ENCODE data around the gene GPALPP1. TPM values are rescaled to one million over a fixed set of nuclear protein-coding genes. Genes with fewer than 3 reads are reported as not detected.

The GPALPP1 gene
- total RNA-seq, 4 donors from 2014 or later: 14.4 to 21.4 (median 17.6) TPM

DNA sequence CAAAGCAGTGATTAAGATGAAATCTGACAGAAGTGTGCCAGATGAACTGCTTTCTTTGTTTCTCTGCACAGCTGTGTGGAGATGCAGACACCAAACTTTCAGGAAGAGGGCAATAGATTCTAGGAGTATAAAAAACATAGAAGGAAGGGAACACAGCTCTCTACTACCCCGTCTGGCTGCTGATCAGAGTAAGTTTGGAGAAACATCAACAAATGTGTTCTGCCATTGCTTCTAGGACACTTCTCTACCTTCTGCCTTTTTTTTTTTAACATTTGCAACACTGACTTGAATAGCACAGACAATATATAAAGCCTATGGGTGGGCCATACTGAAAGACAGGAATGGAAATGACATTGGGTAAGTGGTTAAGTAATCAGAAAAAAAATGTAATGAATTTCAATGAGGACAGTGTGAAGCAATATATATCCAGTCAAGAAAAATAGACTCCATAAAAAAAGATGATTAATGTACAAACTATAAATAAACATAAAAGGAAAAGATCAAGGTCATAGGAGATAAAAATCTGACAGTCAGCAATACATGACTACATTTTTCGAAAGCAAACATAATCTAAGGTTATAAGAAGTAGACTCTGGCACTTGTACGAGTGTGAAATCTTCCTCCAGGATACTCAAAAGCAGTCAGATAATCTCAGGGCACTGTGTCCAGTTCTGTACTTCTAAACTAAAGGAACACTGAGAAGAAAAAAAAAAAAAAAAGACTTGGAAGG, 21.5 kb upstream of the GPALPP1 start:
- TF ChIP-seq, protein P1, sequence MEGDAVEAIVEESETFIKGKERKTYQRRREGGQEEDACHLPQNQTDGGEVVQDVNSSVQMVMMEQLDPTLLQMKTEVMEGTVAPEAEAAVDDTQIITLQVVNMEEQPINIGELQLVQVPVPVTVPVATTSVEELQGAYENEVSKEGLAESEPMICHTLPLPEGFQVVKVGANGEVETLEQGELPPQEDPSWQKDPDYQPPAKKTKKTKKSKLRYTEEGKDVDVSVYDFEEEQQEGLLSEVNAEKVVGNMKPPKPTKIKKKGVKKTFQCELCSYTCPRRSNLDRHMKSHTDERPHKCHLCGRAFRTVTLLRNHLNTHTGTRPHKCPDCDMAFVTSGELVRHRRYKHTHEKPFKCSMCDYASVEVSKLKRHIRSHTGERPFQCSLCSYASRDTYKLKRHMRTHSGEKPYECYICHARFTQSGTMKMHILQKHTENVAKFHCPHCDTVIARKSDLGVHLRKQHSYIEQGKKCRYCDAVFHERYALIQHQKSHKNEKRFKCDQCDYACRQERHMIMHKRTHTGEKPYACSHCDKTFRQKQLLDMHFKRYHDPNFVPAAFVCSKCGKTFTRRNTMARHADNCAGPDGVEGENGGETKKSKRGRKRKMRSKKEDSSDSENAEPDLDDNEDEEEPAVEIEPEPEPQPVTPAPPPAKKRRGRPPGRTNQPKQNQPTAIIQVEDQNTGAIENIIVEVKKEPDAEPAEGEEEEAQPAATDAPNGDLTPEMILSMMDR (IDR thresholded peaks at IDR 0.05): no peak
- no peak for ATAC-seq (ENCODE audit: low FRiP score)
- no peak for DNase-seq (ENCODE audit: low spot score)

DNA sequence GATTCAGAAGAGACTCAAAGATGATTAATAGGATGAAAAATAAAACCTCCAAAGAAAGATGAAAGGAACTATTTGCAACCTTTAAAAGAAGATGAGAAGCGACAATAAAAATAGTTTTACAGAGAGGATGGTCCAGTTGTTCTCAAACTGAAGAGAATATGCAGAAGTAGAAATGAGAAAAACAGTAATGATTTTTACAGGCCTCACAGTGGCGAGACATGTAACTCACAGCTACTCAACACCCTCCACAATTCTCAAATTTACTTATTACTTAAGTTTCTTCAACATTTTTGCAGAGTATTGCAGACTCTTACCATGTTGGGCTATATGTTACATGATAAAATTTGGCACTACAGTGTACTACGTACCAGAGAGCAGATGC, 20.9 kb upstream of the GPALPP1 start:
- TF ChIP-seq, protein P1 (IDR thresholded peaks at IDR 0.05): no peak
- ATAC-seq (ENCODE audit: low FRiP score) (no peak), DNase-seq (ENCODE audit: low spot score) (no peak)

DNA sequence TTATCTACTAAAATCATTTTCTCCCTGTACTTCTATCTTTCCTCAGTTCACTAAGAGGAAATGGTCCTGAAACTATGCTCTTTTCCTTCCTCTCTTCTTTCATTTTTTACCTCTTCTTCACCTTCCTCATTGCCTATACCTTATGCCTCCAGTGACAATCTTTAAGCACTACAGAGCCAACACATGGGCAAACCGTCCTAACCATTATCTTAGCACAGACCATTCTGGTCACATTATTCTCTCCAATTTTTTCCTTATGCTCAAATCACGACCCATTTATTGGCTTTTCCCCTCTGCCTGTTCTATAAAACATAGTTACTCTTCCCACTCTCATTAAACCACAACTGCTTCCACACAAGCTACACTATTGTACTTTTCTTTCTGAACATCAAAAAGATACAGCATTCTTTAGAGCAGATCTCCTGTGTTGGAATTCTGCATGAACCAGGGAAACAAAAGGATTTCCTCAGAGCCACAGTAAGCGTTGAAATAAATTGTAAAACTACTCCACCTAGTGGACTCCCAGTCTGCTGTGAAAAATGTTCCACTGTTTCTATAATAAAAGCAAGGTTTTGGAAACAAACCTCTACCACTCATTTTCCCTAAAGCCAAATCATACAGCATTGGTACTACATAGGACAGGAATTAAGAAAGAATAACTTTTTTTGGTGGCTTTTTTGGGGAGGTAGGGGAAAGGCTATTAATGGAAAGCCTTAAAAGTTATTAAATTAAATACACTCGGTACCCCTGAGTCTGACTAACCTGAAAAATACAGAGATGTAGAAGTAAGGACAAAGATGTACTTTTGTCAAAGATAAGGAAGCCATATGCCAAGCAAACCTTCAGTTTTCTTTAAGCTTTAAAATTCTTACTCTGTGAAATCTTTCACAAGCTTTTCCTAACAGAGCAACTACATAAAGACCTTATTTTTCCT, 19.5 kb upstream of the GPALPP1 start:
- TF ChIP-seq, protein P1 (IDR thresholded peaks at IDR 0.05): peak in 1 of 3 donors; percentile 74
- ATAC-seq (ENCODE audit: low FRiP score) (no peak), DNase-seq (ENCODE audit: low spot score) (no peak)

DNA sequence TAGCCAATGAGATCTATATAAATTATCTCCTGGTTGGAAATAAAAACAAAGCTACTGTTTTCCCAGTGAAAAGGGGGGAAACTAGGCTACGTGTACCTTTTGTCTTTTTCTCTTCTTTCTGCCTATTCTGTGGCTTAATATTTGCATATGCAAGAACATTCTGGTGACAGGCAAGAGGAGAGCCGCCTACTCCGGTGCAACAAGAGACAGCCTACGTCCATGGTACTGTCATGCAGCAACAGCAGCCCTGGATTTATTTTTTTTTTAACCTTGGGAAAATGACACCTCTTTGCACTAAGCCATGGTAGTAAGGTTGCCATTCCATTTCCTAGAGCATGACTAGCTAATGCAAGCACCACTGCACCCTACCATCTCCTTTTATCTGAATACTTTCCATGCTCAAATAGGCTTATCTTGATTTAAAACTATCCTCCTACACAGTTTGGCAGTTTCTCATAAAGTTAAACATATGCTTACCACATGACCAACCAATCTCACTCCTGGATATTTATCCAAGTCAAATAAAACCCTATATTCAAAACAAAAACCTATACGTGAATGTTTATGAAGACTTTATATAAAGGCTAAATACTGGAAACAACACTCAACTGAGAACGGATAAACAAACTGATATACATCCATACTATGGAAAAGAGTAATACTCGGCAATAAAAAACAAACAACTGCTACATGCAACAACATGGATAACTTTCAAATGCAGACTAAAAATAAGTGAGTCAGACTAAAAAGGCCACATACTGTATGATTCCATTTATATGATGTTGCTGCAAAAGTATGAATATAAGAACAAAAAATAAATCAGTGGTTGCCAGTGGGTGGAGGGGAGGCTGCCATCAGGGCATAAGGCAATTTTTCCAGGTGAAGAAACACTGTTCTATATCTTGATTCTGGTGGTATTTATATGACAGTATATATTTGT, 17.4 kb upstream of the GPALPP1 start:
- no peak for ATAC-seq (ENCODE audit: low FRiP score)
- no peak for DNase-seq (ENCODE audit: low spot score)
- TF ChIP-seq, protein P1 (IDR thresholded peaks at IDR 0.05): no peak

DNA sequence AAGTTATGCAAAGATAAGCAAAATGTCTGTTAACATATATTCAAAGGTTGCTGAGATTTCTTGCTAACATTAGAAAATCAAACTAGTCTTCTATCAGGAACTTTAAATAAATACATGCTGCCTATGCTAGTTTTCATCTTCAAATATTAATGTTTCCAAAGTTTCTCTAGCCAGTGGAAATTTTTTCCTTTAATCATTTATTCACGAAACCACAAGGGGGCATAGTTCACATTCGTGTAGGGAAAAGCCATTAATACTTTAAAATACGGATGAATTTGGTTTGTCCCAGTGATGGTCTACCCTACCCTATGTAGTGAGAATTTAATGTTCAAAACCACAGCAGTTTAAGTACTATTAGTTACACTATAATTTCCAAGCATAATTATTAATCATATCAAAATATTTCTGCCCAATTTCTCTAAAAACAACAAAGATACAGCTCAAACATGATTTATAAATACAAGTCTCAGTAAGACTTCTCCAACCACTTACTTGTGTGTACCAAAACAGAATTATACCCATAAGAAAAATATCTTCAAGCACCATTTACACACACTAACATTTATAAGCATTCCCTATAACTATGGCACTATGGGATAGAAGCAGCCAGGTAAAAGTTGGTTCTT, 16.3 kb upstream of the GPALPP1 start:
- TF ChIP-seq, protein P1 (IDR thresholded peaks at IDR 0.05): no peak
- no peak for DNase-seq (ENCODE audit: low spot score)

More for the DNA sequence above, 16.3 kb upstream of the GPALPP1 start:
- no peak for ATAC-seq (ENCODE audit: low FRiP score)

Data from omental fat pad (tissue), 4 donors.